A549 (cell line): Measurements from ENCODE around the gene MVD. TPM values are rescaled to one million over a fixed set of nuclear protein-coding genes. Genes with fewer than 3 reads are reported as not detected.

Experiments
- ATAC-seq, 2 experiments: fragments of 200-7000 bp in 1 of 2; fragments of >200 bp in 1 of 2; cut with Nextera tagmentation in 1 of 2; cut with Tn5 transposase in 1 of 2; 3 replicates each; pipeline versions ENCODE4 v1.8.0 to v1.9.1; 2018 to 2020; ENCODE audit warnings: mild to moderate bottlenecking in 1 of 2, moderate library complexity in 1 of 2
- CTCF ChIA-PET: fragments of 300-600 bp; sonication (Branson Sonifier 250); formaldehyde crosslinking; extraction: SDS; loops from one replicate; lab custom pipeline; 2021; ENCODE audit warnings: antibody characterized with exemption, inconsistent platforms; lab: Yijun Ruan, JAX
- POLR2A ChIA-PET: fragments of 350-600 bp; formaldehyde crosslinking; extraction: SDS; loops from one replicate; lab custom pipeline; 2021; ENCODE audit warnings: antibody characterized with exemption, inconsistent platforms; lab: Yijun Ruan, JAX
- DNase-seq, 2 experiments: peaks; one replicate each; pipeline versions ENCODE4 v3.0.0 to v3.0.0-alpha.2; 2011 to 2016; ENCODE audit warnings: low read depth in 1 of 2, low spot score in 1 of 2
- FAIRE-seq: peaks from 2 replicates; lab custom pipeline; 2011; peaks lifted over from hg19 to GRCh38; lab: Jason Lieb, UNC
- H3K27ac ChIP-seq, 2 experiments: fragments of >200 bp; sonication (Bioruptor Twin); formaldehyde crosslinking; 3 replicates each; pipeline ENCODE4 v1.5.1; 2016 to 2017
- H3K4me1 ChIP-seq: fragments of >200 bp; sonication (Bioruptor Twin); formaldehyde crosslinking; 3 replicates; pipeline ENCODE4 v1.6.1; 2016
- H3K4me2 ChIP-seq: fragments of >200 bp; sonication (Bioruptor Twin); formaldehyde crosslinking; 3 replicates; pipeline ENCODE4 v1.6.1; 2016
- H3K4me3 ChIP-seq: fragments of >200 bp; sonication (Bioruptor Twin); formaldehyde crosslinking; 3 replicates; pipeline ENCODE4 v1.5.1; 2016
- H3K9me3 ChIP-seq: fragments of >200 bp; sonication (Bioruptor Twin); formaldehyde crosslinking; 3 replicates; pipeline ENCODE4 v1.6.1; 2016
- BHLHE40 ChIP-seq: IDR thresholded peaks from 2 replicates; pipeline ENCODE4 v1.6.1; 2012; ENCODE audit warnings: low read depth, low read length, inconsistent platforms
- CBX8 ChIP-seq: fragments of 200-600 bp; sonication (generic); IDR thresholded peaks from 2 replicates; pipeline ENCODE4 v1.6.1; 2016
- CEBPB ChIP-seq, 2 experiments: fragments of >200 bp in 1 of 2; sonication (Bioruptor Twin) in 1 of 2; formaldehyde crosslinking in 1 of 2; IDR thresholded peaks; 2 replicates each; pipeline ENCODE4 v1.6.1; 2012 to 2016
- CHD2 ChIP-seq: fragments of 150-350 bp; IDR thresholded peaks from 2 replicates; pipeline ENCODE4 v1.6.1; 2014; ENCODE audit warnings: low read length; ENCODE audit not compliant: partially characterized antibody
- EHMT2 ChIP-seq: fragments of 200-600 bp; sonication (generic); IDR thresholded peaks from 2 replicates; pipeline ENCODE4 v1.6.1; 2016; ENCODE audit warnings: antibody characterized with exemption, low read depth, mild to moderate bottlenecking, moderate library complexity
- EP300 ChIP-seq, 2 experiments: fragments of >200 bp; sonication (Bioruptor Twin); formaldehyde crosslinking; IDR thresholded peaks; 2 replicates in 1 of 2; 3 replicates in 1 of 2; pipeline ENCODE4 v1.6.1; 2016 to 2017
- GATA3 ChIP-seq: IDR thresholded peaks from 2 replicates; pipeline ENCODE4 v1.6.1; 2012; ENCODE audit warnings: borderline replicate concordance
- JUN ChIP-seq, 2 experiments: fragments of >200 bp; sonication (Bioruptor Twin); formaldehyde crosslinking; IDR thresholded peaks; 2 replicates in 1 of 2; 3 replicates in 1 of 2; pipeline ENCODE4 v1.6.1; 2016 to 2017
- JUNB ChIP-seq: fragments of >200 bp; sonication (Bioruptor Twin); formaldehyde crosslinking; IDR thresholded peaks from 2 replicates; pipeline ENCODE4 v1.6.1; 2016
- KDM5A ChIP-seq: fragments of 200-600 bp; sonication (generic); IDR thresholded peaks from 2 replicates; pipeline ENCODE4 v1.6.1; 2016; ENCODE audit warnings: antibody characterized with exemption, mild to moderate bottlenecking
- POLR2AphosphoS2 ChIP-seq: conservative IDR thresholded peaks from 2 replicates; pipeline ENCODE4 v1.6.1; 2012; ENCODE audit warnings: low read length, improper control_type of control experiment, inconsistent platforms
- RAD21 ChIP-seq, 2 experiments: fragments of >200 bp in 1 of 2; sonication (Bioruptor Twin) in 1 of 2; formaldehyde crosslinking in 1 of 2; IDR thresholded peaks in 1 of 2; conservative IDR thresholded peaks in 1 of 2; 2 replicates in 1 of 2; 3 replicates in 1 of 2; pipeline ENCODE4 v1.6.1; 2012 to 2018; ENCODE audit warnings: inconsistent platforms in 1 of 2
- RARB ChIP-seq: fragments of 250-450 bp; sonication (Bioruptor Pico); IDR thresholded peaks from 2 replicates; pipeline ENCODE4 v1.8.0; 2021; ENCODE audit warnings: mild to moderate bottlenecking, moderate library complexity
- RCOR1 ChIP-seq: fragments of 150-350 bp; IDR thresholded peaks from 2 replicates; pipeline ENCODE4 v1.6.1; 2014; ENCODE audit warnings: antibody characterized with exemption, low read length, low read depth
- RNF2 ChIP-seq: fragments of 200-600 bp; sonication (generic); IDR thresholded peaks from 2 replicates; pipeline ENCODE4 v1.6.1; 2016; ENCODE audit warnings: low read depth, mild to moderate bottlenecking, antibody characterized with exemption, moderate library complexity, borderline replicate concordance
- TFCP2L1 ChIP-seq: fragments of 250-450 bp; sonication (Bioruptor Pico); IDR thresholded peaks from 2 replicates; pipeline ENCODE4 v1.5.0; 2021; ENCODE audit warnings: mild to moderate bottlenecking
- ZNF302 ChIP-seq: fragments of 250-450 bp; sonication (Bioruptor Pico); IDR thresholded peaks from 2 replicates; pipeline ENCODE4 v1.9.0; 2021; ENCODE audit warnings: inconsistent platforms, mild to moderate bottlenecking, moderate library complexity
- WGBS: methylation state at CpG from one replicate; pipeline ENCODE4 v1.1.6; 2017; ENCODE audit errors: missing lambda C conversion rate; 5-methylcytosine and 5-hydroxymethylcytosine counted together
- polyA plus RNA-seq, 4 experiments: library from polyadenylated mRNA; depleted of rRNA in 3 of 4; stranded (reverse); fragments of >200 nt; fragmentation: RNase III in 1 of 4; extraction: RNeasy Plus Mini Kit Qiagen cat#74134 plus additional on column Dnase treatment in 1 of 4; gene quantifications; 2 replicates in 3 of 4; 3 replicates in 1 of 4; pipeline ENCODE4 v1.2.3, GENCODE V29; 2011 to 2017
- TF ChIP-seq, protein P1 (sequence below): fragments of >200 bp; sonication (Bioruptor Twin); formaldehyde crosslinking; IDR thresholded peaks from 2 replicates; pipeline ENCODE4 v1.6.1; 2016
- TF ChIP-seq, protein P2 (sequence below): fragments of 250-450 bp; sonication (Bioruptor Pico); IDR thresholded peaks from 2 replicates; pipeline ENCODE4 v1.5.0; 2020; ENCODE audit warnings: low read depth, mild to moderate bottlenecking, moderate library complexity
- TF ChIP-seq, protein P3 (sequence below): IDR thresholded peaks from 2 replicates; pipeline ENCODE4 v1.6.1; 2012

Gene MVD
- polyA plus RNA-seq, 2 of the 4 experiments (the other 2 are of a cell fraction), result 5.8 to 43.1 TPM

DNA sequence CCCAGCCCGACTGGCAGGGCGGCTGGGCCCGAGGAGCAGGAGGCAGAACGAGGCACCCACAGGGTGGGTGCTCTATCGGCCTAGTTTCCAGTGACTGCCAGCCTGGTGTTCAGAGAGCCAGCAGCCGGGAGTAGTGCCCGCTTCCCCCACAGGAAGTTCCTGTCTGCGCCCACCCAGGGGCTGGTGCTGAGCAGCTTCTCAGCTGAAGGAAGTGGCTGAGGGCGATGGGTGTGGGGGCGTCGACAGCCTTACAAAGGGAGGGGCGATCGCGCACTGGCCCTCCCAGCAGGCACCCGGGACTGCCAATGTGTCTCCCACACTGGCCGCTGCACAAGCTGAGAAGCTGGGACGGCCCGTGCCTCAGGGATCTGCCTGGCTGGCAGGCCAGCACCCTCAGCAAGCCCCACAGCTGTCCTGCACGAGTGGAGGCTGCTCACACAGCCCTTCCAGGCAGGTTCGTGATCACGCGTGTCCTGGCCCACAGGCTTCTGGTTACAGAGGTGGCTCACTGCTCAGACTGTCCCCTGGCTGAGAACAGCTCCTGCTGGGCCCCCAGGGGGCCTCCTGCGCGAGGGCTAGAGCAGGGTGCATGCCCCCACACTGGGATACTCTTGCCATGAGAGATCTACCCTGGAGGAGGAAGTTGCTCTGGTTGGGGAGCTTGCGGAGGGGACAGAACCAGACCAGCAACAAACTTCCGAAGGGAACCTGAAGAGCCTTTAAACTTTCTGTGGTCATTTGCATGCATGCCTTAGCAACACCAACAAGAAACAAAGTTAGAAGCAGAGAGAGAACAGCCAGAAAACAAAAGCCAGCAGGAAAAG lies 40.8 kb upstream of the MVD start:
- CTCF ChIA-PET, result interaction anchor here (0.9 to 7.6 kb wide), 2 partner anchors 16 to 32 kb away, joined by 3 to 49 read pairs; no protein-coding TSS in a partner anchor
- no peak for TF ChIP-seq CEBPB (IDR thresholded peaks at IDR 0.05)
- TF ChIP-seq POLR2AphosphoS2, result no peak
- no peak for TF ChIP-seq RNF2
- TF ChIP-seq RCOR1, result no peak
- no peak for TF ChIP-seq CHD2
- no peak for TF ChIP-seq JUN (IDR thresholded peaks at IDR 0.05)
- TF ChIP-seq EHMT2, result no peak
- TF ChIP-seq, protein P1, sequence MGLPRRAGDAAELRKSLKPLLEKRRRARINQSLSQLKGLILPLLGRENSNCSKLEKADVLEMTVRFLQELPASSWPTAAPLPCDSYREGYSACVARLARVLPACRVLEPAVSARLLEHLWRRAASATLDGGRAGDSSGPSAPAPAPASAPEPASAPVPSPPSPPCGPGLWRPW, result no peak
- TF ChIP-seq RARB (CRISPR knock-in tag), result no peak
- TF ChIP-seq JUNB, result no peak
- no peak for TF ChIP-seq CBX8
- no peak for TF ChIP-seq ZNF302 (CRISPR knock-in tag)
- no peak for TF ChIP-seq GATA3
- Histone ChIP-seq H3K4me3 (no peak overlapping the region), H3K4me1 (peaks cover 14% of the 10 kb centered on the region; the same call in 1 of the 3 replicates), H3K27ac (no peak overlapping the region), H3K4me2 (no peak overlapping the region), H3K9me3 (no peaks in the 10 kb centered on the region)
- ATAC-seq (no peak), FAIRE-seq (no peak), DNase-seq (no peak)
- WGBS, result 87% methylated on average over 19 of the region's 26 CpGs
- POLR2A ChIA-PET, result no interaction called here

DNA sequence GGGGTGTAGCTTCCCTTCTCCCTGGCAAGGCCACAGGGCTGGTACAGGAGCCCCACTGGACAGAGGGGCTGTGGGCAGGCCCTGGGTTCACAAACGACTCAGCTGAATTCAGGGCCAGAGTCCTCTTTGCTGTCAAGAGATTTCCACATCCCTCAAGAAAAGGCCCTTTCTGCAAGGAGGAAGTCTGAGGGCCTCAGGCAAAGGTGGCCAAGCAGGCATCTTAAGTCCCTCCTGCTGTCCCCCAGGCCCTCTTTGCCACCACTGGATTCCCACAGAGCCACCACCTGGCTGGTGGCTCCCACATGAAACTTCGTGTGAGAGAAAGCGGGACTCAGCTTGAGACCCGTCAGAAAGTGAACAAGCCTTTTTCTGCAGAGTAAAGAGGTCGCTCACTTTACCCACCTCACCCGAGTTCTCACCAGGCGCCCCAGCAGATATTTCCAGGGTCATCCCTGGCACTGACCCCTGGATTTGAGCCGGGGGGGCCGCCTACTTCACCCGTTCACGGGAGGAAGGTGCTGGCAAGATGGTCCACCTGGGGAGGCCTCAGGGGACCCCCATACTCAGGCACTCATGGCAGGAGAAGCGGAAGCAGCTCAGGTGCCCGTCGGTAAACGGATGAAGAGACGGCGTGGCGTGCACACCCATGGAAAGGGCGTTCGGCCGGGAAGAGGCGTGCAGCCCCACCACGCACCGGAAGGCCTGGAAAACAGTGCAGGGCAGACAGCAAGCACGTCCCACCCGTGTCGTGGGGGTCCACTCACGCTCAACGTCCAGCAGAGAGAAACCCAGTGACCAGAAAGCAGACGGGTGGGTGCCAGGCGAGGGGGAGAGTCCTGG lies 39.7 kb upstream of the MVD start:
- ChIA-PET POLR2A (interaction anchor here (0.5 kb wide), 1 partner anchor 628 kb away, joined by 3 read pairs; no protein-coding TSS in a partner anchor), CTCF (interaction anchor here (0.9 to 7.6 kb wide), 3 partner anchors 15 to 34 kb away, joined by 3 to 49 read pairs (median 17); no protein-coding TSS in a partner anchor)
- TF ChIP-seq EP300 (IDR thresholded peaks at IDR 0.05), result no peak
- no peak for TF ChIP-seq CBX8
- TF ChIP-seq, protein P2, sequence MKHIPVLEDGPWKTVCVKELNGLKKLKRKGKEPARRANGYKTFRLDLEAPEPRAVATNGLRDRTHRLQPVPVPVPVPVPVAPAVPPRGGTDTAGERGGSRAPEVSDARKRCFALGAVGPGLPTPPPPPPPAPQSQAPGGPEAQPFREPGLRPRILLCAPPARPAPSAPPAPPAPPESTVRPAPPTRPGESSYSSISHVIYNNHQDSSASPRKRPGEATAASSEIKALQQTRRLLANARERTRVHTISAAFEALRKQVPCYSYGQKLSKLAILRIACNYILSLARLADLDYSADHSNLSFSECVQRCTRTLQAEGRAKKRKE (CRISPR knock-in tag), result no peak
- no peak for TF ChIP-seq BHLHE40
- TF ChIP-seq TFCP2L1, result no peak
- 89% methylated on average over 30 of the region's 31 CpGs for WGBS
- Histone ChIP-seq H3K4me2 (no peak overlapping the region), H3K4me1 (peaks cover 13% of the 10 kb centered on the region; the same call in 1 of the 3 replicates), H3K27ac (no peak overlapping the region), H3K9me3 (no peaks in the 10 kb centered on the region), H3K4me3 (no peak overlapping the region)
- FAIRE-seq, result no peak
- ATAC-seq, result no peak
- DNase-seq, result no peak

DNA sequence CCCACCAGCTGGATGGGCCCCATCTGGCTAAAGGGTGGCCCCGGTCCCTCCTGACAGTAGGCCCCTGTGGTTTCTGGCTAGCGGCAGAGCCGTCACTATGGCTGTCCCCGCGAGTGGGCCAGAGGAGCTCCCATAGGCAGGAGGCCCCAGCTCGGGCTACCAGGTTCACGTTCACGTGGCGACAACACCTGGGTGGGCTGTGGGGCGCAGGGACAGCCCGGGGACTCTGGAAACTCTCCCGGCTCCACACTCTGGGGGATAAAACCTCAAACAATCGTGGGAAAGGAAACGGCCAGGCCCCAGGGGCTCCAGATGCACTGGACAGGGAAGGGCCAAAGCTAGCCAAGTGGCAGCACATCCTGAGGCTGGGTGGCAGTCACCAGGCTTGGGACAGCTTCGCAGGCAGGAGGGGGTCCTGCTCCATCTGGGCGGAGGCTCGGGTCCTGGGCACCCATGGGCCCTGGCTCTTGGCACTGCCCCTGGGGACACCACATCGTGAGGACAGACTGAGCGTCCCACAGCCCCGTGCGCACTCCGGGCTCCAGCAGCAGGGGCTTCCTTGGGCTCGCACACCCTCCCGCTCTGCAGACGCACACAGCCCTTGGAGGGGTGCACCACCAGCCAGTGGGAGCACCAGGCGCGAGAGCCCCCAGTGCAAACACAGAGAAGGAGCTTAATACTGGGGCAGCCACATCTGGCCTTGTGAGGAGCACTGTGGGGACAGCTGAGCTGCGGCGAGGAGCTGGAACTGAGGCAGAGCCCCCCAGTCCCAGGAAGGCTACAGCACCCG lies 38.9 kb upstream of the MVD start:
- 90% methylated on average over 25 of the region's 30 CpGs for WGBS
- POLR2A ChIA-PET, result no interaction called here
- H3K4me1 ChIP-seq, result peaks cover 7% of the 10 kb centered on the region; the same call in 1 of the 3 replicates
- no peak overlapping the region for H3K4me3 ChIP-seq
- no peak overlapping the region for H3K27ac ChIP-seq
- FAIRE-seq, result no peak
- CTCF ChIA-PET, result interaction anchor here (2.3 to 2.6 kb wide), 2 partner anchors 17 to 35 kb away, joined by 8 to 17 read pairs; no protein-coding TSS in a partner anchor
- no peak for ATAC-seq
- no peak for TF ChIP-seq RAD21 (conservative IDR thresholded peaks at IDR 0.05 in 1 of 2, IDR thresholded peaks at IDR 0.05 in 1 of 2)
- no peak for TF ChIP-seq KDM5A
- TF ChIP-seq, protein P3, sequence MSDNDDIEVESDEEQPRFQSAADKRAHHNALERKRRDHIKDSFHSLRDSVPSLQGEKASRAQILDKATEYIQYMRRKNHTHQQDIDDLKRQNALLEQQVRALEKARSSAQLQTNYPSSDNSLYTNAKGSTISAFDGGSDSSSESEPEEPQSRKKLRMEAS, result no peak
- no peaks in the 10 kb centered on the region for H3K9me3 ChIP-seq
- DNase-seq, result no peak
- no peak overlapping the region for H3K4me2 ChIP-seq
